ENCODE results near the gene KLHL29.

Gene KLHL29

DNA sequence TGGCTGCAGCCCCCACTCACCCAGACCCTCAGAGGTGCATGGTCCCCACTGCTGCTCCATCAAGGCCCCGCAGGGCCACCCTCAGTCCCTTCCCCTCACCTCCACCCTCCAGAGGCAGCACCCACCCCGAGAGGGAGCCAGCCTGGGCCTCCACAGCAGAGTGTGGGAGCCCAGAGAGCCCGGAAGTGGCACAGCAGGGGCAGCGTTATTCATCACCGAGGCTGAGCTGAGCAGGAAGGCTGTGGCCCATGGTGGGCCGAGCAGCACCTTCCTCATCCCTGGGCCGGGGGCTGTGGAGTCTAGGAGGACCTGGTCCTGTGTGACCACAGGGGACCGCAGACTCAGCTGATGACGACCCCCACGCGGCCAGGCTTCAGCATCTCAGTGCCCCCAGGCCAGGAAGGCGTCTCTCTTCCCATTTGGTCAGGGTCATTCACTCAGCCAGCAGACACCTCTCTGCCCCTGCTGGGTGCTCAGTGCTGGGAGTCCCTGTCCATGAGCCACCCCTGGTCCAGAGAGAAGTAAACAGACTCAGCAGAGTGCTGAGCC, 283.9 kb downstream of the KLHL29 start:
- DNase-seq, result no peak

DNA sequence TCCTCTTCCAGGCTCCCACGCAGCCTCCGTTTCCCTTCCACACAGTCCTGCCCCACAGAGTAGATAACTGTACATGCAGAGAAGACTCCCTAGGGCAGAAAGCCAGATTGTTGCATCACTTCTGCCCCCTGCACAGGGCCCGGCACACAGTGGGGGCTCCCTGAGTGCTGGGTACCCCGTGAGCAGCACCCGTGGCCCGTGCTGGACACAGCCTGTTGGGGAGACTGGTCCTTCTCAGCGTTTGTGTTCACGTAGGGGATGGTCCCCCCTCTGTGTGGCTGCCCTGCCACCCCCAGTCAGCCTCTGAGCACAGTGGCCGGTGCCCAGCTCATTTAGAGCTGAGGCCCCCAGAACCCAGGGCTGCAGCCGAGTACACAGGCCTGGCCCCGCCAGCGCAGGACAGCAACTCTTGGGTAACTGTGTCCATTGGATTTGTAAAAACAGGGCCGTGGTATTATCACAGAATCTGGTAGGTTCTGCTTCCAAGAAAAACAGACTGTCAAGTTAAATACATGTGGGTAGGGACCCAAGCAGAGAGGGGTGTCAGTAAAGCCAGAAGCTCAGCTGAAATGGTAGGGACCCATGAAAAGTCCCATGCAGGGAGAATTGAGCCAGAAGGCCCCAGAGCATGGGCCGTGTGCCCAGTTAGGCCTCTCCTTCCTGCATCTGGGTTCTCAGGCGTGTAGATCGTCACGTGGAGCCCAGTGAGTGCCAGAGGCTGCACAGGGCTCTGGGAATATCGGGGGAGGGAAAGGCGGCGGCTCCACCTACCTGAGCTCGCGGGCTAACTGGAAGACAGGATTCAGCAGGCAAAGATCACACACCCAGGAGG, 284.6 kb downstream of the KLHL29 start:
- no peak for DNase-seq

DNA sequence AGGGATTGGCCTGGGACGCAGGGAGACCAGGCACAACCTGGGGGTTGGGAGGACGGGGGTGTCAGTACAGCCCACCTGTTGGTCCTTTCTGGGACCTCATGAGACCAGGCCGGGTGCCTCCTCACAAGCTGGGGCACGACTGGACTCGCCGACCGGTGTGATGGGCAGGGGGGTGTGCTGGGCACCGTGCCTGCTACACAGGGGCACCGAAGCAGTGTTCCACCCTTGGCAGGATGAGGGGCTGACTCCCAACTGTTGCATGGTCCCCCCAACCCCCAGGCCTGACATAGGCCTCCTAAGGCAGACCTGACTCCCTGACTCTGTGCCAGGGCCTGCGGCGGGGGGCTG, 285.2 kb downstream of the KLHL29 start:
- no peak for DNase-seq

DNA sequence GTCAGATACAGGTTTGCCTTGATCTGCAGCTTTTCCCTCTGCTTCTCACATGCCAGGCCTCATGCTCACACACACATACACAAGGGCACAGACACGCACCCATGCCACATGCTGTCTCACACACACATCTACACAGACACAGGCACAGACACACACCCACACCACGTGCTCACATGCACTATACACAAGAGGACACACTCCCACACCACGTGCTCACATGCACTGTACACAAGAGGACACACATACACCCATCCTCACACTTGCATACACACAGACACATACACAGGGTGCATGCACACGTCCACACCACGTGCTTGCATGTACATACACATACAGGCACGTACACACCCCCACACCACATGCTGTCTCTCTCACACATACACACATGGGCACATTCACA, 288.1 kb downstream of the KLHL29 start:
- no peak for DNase-seq

DNA sequence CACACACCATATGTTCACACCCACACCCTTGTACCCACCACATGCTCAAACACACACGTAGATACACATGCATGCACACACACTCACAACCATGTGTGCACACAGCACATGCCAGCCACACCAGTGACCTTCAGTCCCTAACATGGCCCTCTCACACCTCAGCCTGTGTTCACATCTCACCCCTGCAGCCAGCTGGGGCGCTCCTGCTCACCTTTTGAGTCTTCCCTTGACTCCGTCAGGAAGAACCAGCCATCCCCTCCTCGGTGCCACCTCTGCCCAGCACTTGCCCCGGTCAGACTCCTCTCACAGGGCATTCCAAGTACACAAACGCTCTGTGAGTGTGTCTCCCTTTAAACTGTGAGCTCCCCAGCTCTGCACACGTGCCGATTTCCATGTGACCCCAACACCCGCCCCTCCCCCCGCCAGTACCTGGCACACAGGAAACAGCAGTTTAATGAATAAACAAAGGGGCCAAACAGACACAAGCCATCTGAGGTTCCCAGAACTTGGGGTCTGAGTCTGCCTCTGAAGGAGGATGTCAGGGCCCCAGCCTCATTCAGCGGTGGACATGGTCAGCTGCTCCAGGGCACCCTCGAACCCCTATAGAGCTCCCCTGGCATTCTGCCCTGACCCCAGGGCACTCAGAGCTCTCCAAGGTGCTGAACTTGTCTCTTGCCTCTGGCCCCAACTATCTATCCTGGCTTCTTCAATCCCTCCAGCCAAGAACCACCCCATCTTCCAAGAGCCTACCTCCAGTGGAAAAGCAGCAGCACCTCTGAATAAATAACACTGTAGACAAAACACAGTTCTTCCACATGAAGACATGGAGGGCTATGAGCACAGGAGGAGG, 289.1 kb downstream of the KLHL29 start:
- no peak for DNase-seq

DNA sequence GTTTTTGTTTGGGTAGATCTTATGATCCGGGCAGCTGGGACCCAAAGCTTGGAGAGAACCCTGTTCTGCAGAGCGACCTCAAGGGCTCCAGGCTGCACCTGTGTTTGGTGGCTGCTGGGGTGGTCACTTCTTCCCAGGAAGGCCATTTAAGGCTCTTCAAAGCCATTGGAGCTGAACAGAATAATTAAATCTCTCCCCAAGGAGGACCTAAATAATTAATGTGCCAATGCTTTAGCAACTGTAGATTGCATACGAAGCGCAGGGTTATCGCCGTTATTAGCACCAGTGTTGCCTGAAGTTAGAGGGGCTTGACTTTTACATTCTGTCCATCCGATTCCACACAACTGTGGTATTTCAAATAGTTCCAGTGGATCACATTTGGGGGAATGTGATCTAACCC, 290.5 kb downstream of the KLHL29 start:
- DNase-seq, result no peak

DNA sequence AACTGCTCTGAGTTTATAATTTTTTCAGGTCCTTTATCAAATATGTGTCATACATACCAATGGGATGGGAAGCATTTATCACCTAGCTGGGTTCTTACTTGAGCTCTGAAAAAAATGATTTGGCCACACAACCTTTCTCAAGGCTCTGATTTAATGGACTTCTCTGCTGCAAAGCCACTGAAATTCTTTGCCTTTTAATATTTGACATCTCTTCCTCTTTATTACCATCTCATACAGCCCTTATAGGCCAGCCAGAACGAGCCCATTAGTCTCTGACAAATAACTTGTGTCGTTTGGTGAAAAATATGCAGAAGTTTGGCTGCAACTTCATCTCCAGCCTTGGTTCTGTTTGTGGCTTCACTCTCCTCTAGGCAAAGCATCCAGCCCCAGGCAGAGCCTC, 292.9 kb downstream of the KLHL29 start:
- no peak for DNase-seq

DNA sequence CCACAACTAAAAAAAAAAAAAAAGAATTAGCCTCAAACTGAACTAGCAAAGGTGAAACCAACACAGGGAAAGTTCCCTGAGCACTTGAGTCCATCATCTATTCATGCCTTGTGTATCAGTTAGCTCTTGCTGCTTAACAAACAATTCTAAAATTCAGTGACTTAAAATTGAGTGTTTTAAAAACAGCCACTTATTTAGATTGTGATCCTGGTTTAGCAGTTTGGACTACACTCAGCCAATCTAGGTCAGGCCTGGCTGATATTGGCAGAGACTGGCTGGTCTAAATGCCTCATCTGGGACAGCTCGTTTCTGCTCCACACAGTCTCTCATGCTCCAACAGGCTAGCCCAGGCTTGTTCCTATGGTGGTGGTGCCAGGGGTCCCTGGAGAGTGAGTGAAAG, 294.1 kb downstream of the KLHL29 start:
- no peak for DNase-seq

DNA sequence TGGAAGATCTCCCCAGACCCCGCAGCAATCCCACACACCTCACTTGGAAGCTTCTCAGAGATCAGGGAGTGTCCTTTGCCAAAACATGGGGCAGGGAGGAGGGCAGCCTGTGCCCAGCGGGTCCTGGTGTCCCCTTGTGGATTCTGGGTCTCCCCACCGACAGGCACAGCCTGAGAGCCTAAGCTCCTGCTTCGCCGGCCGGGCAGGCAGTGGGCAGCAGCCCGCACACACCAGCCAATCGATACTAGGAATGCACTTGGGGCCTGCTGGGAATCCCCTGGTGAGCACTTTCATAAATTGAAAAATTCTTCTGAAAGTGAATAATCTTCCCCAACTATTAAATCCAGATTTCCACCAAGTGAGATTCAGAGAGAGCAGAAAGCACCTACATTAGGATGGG, 296.0 kb downstream of the KLHL29 start:
- DNase-seq, result no peak

DNA sequence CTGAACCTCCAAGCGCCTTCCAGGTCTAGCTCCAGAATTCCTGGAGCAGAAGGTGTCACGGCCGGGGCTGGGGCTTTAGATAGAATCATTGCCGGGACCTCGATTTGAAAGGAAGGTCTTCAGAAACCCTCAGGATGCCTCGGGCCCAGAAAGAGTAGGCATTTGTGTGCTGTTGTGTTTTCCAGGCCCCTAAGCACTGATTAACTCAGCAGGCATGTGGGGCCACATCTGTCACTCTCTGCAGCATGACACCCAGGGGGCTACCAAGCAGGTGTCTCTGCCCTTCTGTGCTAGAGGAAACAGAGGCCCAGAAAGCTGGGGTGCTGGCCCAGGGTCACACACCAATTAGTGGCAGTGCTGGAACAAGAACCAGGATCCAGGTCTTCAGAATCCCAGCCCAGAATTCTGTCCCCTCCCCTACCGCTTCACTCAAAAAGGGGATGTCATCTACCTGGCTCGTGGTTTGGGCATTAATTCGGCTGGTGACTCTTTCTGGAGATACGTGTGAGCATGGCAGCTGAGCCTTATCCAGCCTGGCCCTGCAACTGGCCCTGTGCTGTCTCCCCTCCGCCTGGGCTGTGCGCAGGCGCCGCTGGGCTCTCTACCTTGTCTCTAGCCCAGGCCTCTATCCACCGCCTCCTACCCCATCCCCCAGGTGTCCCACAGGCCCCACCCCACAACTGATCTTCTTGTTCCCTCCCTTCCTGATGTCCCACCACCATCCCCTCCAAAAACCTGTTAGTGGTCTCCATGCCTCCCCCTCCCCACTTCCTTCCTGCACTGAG, 296.6 kb downstream of the KLHL29 start:
- no peak for DNase-seq

DNA sequence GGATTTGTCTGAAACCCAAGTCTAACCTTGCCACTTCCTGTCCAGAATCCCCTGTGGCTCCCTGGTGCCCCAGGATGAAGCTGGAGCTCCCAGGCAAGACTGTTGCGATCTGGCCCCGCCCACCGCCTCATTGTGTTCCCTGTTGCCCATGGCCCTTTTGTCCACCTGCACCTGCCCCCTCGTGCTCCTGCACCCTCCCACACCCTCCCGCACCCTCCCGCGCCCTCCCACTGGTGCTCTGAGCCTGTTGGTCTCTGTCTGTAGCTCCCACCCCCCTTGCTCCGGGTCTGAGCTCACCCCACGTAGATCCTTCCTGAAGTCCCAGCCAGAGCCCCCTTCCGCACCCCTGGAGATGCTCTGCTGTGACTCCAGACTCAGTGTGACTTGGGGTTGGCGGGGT, 297.5 kb downstream of the KLHL29 start:
- DNase-seq, result no peak

DNA sequence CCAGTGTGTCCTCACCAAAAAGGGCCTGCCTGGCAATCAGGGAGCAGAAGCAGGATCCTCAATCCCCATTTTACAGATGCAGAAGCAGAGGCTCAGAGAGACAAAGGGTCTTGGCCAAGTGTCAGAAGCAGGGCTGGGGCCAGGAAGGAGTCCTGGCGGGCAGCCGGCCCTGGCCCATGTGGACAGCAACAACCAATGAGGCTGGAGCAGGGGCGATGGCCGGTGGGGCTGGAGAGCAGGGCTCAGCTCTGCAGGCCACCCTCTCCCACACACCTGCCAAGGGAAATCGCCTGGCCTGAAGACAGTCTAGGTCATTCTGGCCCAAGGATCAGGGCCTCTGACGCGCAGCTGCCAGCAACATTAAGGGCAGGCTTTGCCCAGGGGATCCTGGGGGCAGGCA, 298.0 kb downstream of the KLHL29 start:
- no peak for DNase-seq

DNA sequence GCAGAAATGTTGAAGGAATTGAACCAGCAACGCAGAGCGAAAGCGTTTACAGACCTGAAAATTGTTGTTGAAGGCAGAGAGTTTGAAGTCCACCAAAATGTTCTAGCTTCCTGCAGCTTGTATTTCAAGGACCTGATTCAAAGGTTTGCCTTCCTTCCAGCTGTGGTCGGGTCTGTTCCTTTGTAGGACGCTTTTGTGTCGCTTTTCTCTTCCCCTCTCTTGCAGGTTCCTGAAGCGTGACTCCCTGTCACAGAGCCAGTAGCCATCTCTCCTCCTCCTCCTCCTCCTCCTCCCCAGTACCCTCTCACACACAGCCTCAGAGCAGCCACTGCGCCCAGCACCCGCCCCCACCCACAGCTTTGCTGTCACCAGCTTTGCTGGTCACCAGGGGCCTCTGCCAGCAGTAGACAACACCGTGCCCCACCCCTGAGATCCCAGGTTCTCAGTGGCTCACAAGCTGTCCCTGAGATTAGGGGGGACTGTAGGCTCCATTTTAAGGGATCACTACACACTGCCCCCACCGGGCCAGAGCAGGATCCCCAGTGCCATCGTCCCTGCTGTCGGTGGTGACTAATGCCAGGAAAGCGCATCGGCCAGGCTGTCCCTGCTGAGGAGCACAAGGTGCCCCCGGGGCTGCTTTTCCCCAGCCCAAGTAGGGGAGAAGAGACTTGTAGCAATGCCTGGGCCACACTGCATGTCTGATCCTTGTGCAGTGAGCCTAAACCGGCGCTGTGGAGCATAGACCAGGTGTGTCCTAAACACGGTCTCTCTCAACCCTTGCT, 299.6 kb downstream of the KLHL29 start:
- no peak for DNase-seq

DNA sequence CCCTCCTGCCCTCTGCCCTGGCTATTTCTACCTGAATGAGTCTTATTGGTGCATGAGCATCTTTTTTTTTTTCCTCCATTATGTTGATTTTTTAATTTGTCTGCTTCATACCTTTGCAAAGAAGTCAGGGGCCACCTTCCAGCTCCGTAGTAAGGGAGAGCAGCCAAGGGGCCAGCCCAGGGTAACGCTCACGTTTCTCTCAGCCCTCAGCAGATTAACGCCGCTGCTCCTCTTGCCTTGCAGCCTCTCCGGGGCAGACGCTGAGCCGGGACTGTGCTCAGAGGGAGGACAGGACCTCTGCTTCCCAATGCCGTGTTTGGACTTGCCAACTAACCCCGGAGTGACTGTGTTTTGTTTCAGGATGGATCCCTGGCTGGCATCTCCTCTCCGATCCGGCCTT, 300.2 kb downstream of the KLHL29 start:
- DNase-seq, result no peak

DNA sequence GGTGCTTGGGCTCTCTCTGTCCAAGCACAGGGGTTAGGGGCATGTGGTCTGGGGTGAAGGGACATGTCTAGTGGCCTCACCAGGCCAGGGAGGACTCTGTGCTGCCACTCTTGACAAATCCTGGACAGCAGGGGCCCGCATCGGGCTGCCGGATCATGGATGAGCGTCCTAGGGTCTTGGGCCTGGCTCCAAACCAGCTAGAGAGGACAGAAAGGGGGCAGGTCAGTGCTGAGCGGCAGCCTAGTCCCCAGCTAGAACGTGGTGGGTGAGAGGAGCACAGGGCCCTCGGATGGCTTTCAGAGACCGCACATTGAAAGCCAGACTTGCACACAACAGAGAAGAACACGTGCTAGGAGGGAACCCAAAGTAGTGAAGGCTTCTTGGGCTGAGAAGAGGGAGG, 300.7 kb downstream of the KLHL29 start:
- DNase-seq, result no peak

DNA sequence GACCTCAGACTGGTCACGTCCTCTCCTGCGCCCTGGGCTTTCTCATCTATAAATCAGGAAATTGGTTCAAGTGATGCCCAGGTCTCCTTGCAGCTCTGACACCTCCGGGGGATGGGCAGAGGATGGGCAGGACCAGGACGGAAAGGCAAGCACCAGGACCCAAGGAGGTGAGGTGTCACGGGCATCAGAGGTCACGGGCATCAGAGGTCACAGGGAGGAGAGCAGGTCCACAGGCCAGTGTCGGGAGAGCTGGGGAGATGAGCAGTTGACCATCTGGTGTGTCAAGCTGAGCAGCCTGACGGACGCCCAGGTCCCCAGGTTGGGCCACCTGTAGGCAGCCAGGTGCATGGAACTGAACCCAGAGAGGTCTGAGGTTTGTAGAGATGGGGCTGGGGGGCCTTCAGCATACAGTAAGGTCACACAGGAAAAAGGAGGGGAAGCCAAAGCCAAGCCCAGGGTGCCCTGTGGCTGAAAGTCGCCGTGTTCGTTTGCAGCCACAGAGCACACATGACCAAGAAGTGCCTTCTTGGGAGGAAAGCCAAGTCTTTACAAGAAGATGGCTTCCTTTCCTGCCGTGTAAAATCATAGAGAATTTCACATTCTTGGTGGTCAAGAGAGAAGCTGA, 301.5 kb downstream of the KLHL29 start:
- no peak for DNase-seq

DNA sequence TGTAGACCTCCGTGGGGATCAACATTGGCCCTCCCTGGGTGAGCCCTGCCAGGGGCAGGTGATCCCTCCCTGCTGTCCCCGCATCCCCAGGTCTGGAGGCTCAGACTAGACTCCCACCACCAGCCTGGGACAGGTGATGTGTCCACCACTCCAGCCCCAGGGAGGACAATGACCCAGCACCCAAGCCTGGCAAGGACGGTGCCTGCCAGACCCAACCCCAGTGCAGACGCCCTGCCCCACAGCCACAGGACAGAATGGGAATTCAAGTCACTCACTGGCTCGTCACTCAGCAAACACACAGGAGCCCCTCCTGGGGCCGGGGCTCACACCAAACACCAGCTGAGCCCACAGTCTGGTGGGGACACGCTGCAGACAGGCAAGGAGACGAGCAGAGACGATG, 302.2 kb downstream of the KLHL29 start:
- no peak for DNase-seq

DNA sequence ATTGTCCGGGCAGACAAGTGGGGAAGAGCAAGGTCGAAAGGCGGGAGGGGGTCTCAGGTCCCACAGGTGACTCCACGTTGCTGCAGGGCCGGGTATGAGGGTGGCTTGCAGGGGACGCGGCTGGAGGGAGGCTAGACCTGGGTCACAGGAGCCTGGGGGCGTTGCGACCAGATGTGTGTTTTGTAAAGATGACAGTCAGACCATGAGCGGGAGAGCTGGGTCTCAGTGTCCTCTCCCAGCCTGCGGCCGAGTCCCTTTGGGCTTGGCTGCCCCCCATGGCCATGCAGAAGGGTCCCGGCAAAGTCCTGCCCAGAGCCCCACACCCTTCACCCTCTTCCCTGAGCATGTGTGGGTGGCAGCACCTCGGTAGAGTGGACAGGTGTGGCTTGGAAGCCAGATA, 302.7 kb downstream of the KLHL29 start:
- DNase-seq, result no peak

DNA sequence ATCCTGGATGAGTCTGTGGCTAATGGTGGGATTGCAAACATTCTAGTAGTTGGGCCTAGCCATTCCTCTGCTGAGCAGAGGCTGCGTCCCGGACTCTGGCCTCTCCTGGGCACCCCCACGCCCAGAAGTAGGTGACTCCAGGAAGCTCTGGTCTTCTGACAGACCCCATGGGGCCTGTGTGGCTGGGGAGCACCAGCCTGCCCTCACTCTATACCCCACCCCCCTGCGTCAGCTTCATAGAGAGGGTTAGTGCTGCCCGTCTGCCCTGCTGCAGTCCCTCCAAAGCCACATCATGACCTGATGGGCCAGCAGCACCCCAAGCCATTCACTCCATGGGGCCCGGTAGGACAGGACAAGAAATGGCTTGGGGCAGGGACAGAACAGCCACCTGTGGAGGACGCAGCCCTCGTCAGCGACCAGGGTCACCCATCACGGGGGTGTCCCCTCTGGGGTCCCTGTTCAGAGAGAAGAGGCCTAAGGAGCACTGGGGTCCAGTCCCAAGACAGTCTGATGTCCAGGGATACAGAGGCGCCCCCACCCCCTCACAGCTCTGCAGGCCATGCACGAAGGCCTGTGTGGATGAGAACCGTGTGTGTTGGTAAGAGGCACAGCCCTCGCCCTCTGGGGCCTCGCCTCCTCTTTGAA, 303.6 kb downstream of the KLHL29 start:
- no peak for DNase-seq

DNA sequence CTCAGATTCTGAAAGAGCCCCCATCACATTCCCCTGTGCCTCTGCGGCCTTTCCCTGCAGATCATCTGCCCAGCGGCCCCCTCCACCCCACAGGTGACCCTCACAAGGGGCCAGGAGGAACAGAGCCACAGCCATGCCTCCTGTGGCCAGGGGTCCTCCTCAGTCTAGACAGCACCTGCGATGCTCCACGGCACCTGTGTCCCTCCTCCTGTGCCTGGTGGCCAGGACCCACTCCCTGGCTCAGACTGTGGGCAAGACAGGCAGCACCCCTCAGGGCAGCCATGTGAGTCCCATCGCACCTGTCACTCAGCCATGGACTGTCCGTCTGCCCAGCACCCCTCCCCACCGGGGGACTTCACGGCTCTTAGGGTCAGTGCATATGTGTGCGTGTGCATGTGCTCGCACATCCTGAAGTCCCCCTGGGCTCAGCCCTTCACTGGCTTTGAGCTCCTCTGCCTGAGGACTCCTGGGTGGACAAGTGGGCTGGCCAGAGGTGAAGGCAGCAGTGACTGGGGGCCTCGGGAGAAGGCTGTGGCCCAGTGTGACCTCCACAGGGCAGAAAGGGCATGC, 304.2 kb downstream of the KLHL29 start:
- DNase-seq, result no peak

DNA sequence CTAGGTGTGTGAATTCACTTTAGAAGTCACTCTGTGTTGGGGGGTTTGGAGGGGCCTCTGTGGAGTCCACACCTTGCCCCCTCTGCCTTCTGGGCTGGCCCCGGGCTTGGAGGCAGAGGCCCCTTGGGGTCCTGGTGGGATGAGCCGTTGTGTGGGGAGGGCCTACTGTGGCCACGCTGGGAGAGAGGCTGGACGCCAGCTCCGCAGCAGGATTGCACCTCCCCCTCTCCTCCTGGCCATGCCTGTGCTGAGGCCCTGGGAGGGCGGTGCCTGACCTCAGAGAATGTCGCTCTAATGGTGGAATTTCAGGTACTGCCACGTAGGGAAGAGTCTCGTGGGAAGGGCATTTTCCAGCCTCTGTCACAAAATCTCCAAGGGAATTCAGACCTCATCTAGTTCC, 304.9 kb downstream of the KLHL29 start:
- DNase-seq, result no peak

All from stimulated activated CD4-positive, alpha-beta T cell treated with anti-CD3 and anti-CD28 coated beads, Interleukin-2, amount 100 ng/mL, for 48 hours (primary cell).